Measurements from ENCODE around the gene JKAMP. TPM values are rescaled to one million over a fixed set of nuclear protein-coding genes. Genes with fewer than 3 reads are reported as not detected.

JKAMP gene
- total RNA-seq, 1 experiment from 2014 or later: 149 TPM

DNA sequence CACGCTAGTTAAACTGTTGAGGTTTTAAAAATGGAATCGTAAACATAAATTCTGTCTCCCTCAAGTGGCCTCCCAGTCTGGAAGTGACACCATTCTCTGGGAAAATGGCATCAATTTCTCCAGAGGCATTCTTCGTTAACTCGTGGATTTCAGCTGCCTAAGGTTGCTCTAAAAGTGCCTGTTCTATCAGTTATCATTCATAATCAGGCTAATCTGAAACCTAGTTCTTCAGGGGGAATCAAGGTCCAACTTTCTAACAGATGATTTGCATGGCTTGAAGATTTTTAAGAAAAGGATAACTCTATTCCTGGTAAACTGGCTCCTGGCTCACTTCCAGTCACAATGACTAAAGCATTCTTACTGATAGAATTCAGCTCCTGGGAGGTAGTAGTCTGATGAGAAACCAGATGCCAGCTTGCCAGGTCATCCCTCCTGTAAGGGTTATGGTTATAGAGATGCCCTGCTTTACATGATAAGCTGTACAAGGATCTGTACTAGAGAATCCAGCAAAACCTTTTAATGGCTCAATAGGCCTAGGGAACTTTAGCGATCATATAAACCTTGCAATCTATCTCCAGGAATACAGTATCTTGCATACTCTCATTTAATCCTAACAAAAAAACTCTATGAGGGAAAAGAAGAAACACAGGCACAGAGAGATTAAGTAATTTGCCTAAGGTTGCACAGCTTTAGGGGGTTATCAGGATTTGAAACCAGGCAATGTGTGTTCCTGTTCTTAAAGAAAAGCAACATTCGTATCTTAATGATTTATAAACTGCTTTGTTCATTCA lies 1.6 kb upstream of the JKAMP start:
- Histone ChIP-seq H4K20me1 (ENCODE audit: insufficient read depth, low read depth, low read length) (peaks cover 5% of the 10 kb centered on the region; the same call in 1 of the 2 replicates), H3K4me1 (ENCODE audit: low read length) (peaks cover 51% of the 10 kb centered on the region), H3K27me3 (ENCODE audit: low read length) (no peaks in the 10 kb centered on the region), H3K36me3 (ENCODE audit: insufficient read depth, low read length) (peaks cover 21% of the 10 kb centered on the region), H3K4me3 (ENCODE audit: low read length) (peak overlapping the region; percentile 80), H3K27ac (ENCODE audit: low read length) (peak overlapping the region; percentile 58), H3K9ac (ENCODE audit: low read length) (peak overlapping the region; percentile 95), H2AFZ (ENCODE audit: low read length) (no peak overlapping the region), H3K9me2 (replicated peaks; ENCODE audit: insufficient read depth, low read length) (no peaks in the 10 kb centered on the region), H3K4me2 (ENCODE audit: low read depth, low read length, poor library complexity, severe bottlenecking) (peak overlapping the region; percentile 88), H3K79me2 (ENCODE audit: low read length) (peaks cover 93% of the 10 kb centered on the region), H3K9me3 (ENCODE audit: low read length) (no peaks in the 10 kb centered on the region)
- peak; percentile 64 for DNase-seq

DNA sequence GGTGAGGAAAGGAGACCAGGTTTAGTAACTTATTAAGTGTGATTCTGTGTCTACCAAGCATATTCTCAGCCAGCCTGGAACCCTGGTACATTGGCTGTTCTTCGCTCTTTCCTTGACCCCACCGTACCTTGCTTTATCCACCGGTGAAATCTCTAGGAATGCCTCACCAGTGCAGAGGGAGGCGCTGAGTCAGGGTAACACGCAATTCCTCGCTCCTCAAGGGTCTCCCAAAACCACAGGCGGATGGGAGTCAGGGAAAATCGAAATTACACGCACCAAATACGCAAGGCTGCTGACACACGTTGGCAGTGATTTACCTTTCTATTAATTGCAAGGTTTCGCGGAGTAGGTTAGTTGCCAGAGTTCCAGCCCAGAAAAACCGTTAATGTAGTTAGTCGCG lies 954 bp upstream of the JKAMP start:
- Histone ChIP-seq H3K4me3 (ENCODE audit: low read length) (peak overlapping the region; percentile 80), H2AFZ (ENCODE audit: low read length) (no peak overlapping the region; the same call in 1 of the 2 replicates), H3K9ac (ENCODE audit: low read length) (peak overlapping the region; percentile 95), H4K20me1 (ENCODE audit: insufficient read depth, low read depth, low read length) (peaks cover 5% of the 10 kb centered on the region; the same call in 1 of the 2 replicates), H3K79me2 (ENCODE audit: low read length) (peaks cover 94% of the 10 kb centered on the region), H3K4me1 (ENCODE audit: low read length) (peaks cover 51% of the 10 kb centered on the region), H3K9me3 (ENCODE audit: low read length) (no peaks in the 10 kb centered on the region), H3K9me2 (replicated peaks; ENCODE audit: insufficient read depth, low read length) (no peaks in the 10 kb centered on the region), H3K4me2 (ENCODE audit: low read depth, low read length, poor library complexity, severe bottlenecking) (peak overlapping the region; percentile 88), H3K27me3 (ENCODE audit: low read length) (no peaks in the 10 kb centered on the region), H3K27ac (ENCODE audit: low read length) (peak overlapping the region; percentile 58), H3K36me3 (ENCODE audit: insufficient read depth, low read length) (peaks cover 23% of the 10 kb centered on the region)
- no peak for DNase-seq

DNA sequence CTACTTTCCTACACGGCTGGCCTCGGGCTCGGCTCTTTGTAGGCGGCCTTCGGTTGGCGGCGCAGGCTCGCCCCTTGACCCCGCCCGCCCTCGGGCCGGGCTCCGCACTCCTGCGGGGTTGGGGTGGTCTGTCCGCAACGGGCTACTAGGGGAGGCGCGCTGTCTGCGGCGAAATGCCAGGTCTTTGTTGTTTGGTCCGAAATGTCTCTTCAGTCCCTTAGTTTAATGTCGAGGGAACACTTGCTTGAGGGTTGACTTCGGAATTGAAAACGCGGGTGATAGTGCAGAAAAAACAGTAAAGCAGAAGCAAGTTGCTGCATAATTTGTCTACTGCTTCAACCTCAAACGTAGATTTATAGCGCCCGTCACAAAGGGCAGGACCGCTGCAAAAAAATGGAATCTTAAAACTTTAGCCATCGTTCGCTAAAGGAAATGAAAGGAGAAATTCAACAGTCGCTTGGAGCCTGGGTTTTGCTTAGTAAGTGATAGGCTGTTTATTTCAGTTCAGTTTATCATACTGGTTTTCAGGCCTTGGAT lies 390 bp downstream of the JKAMP start:
- H3K9me3 ChIP-seq (ENCODE audit: low read length): no peaks in the 10 kb centered on the region
- H3K79me2 ChIP-seq (ENCODE audit: low read length): peaks cover 96% of the 10 kb centered on the region
- no peaks in the 10 kb centered on the region for H3K9me2 ChIP-seq (replicated peaks; ENCODE audit: insufficient read depth, low read length)
- H2AFZ ChIP-seq (ENCODE audit: low read length): peak overlapping the region; percentile 83; the same call in 1 of the 2 replicates
- H3K9ac ChIP-seq (ENCODE audit: low read length): peak overlapping the region; percentile 95
- H3K27me3 ChIP-seq (ENCODE audit: low read length): no peaks in the 10 kb centered on the region
- H3K4me1 ChIP-seq (ENCODE audit: low read length): peaks cover 51% of the 10 kb centered on the region
- H3K27ac ChIP-seq (ENCODE audit: low read length): peak overlapping the region; percentile 76
- peaks cover 27% of the 10 kb centered on the region; the same call in 1 of the 2 replicates for H3K36me3 ChIP-seq (ENCODE audit: insufficient read depth, low read length)
- H4K20me1 ChIP-seq (ENCODE audit: insufficient read depth, low read depth, low read length): peaks cover 5% of the 10 kb centered on the region; the same call in 1 of the 2 replicates
- peak; percentile 84 for DNase-seq
- peak overlapping the region; percentile 88 for H3K4me2 ChIP-seq (ENCODE audit: low read depth, low read length, poor library complexity, severe bottlenecking)
- peak overlapping the region; percentile 80 for H3K4me3 ChIP-seq (ENCODE audit: low read length)

DNA sequence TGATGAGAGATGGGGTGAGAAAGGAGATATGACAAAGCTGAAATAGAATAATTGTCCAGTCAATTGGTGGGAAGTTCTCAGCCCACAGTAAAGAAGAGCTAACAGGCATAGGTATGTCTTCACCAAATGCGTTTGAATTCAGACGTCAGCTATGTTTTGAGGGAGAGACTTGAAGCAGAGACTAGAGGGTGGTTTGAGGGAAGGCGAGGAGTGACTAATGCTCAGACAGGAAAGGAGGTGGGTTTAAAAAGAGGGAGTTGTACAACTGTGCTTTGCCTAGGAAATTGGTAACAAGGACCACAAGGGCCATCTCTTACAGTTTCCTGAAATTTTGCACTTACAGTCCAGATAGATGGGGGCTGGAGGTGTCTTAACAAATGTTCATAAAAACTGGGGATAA lies 6.4 kb downstream of the JKAMP start:
- Histone ChIP-seq H2AFZ (ENCODE audit: low read length) (no peak overlapping the region), H3K9me3 (ENCODE audit: low read length) (no peaks in the 10 kb centered on the region), H4K20me1 (ENCODE audit: insufficient read depth, low read depth, low read length) (no peaks in the 10 kb centered on the region), H3K4me2 (ENCODE audit: low read depth, low read length, poor library complexity, severe bottlenecking) (no peak overlapping the region), H3K79me2 (ENCODE audit: low read length) (peaks cover 84% of the 10 kb centered on the region), H3K4me3 (ENCODE audit: low read length) (no peak overlapping the region), H3K27me3 (ENCODE audit: low read length) (no peaks in the 10 kb centered on the region), H3K36me3 (ENCODE audit: insufficient read depth, low read length) (peaks cover 78% of the 10 kb centered on the region), H3K9ac (ENCODE audit: low read length) (no peak overlapping the region), H3K4me1 (ENCODE audit: low read length) (peaks cover 10% of the 10 kb centered on the region), H3K27ac (ENCODE audit: low read length) (no peak overlapping the region), H3K9me2 (replicated peaks; ENCODE audit: insufficient read depth, low read length) (no peaks in the 10 kb centered on the region)
- no peak for DNase-seq

DNA sequence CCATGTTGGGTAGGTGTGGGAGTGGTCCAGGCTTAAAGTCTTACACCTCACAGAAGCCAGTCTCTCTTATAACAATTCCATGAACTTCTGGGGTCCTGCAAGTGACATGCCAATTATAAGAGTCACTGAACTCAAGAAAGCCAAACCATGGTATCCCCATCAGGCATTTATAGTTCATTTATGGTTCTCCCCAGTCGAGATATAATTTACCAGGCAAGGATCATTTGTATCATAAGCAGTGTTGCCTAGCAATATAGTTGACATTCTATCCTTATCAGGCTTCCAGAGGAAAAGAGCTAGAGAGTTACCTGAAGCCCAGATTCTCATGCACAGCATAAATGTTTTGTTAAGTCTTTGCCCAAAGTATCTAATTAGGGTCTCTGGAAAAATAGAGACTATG lies 8.1 kb downstream of the JKAMP start:
- Histone ChIP-seq H3K9me3 (ENCODE audit: low read length) (no peaks in the 10 kb centered on the region), H3K4me2 (ENCODE audit: low read depth, low read length, poor library complexity, severe bottlenecking) (no peak overlapping the region), H3K27ac (ENCODE audit: low read length) (no peak overlapping the region), H3K9ac (ENCODE audit: low read length) (no peak overlapping the region), H3K9me2 (replicated peaks; ENCODE audit: insufficient read depth, low read length) (no peaks in the 10 kb centered on the region), H3K79me2 (ENCODE audit: low read length) (peaks cover 76% of the 10 kb centered on the region), H3K4me1 (ENCODE audit: low read length) (no peaks in the 10 kb centered on the region; the same call in 1 of the 2 replicates), H3K4me3 (ENCODE audit: low read length) (no peak overlapping the region), H2AFZ (ENCODE audit: low read length) (no peak overlapping the region), H3K27me3 (ENCODE audit: low read length) (no peaks in the 10 kb centered on the region), H4K20me1 (ENCODE audit: insufficient read depth, low read depth, low read length) (no peaks in the 10 kb centered on the region), H3K36me3 (ENCODE audit: insufficient read depth, low read length) (peaks cover 82% of the 10 kb centered on the region)
- no peak for DNase-seq

DNA sequence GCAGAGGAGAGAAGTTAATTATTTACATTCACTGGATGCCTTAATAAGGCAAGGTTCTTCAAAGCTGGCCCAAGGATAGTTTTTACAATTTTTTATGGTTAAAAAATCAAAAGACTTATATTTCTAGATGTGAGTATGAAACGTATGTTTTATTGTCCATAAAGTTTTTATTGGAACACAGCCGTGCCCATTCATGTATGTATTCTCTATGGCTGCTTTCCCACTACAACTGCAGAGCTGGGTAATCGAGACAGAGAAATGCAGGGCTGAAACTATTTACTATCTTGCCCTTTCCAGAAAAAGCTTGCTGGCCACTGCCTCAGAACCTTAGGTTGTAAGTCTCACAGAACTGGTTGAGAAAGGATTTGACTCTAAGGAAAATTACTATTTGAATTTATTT lies 16.4 kb downstream of the JKAMP start:
- peaks cover 71% of the 10 kb centered on the region for H3K36me3 ChIP-seq (ENCODE audit: insufficient read depth, low read length)
- DNase-seq: no peak
- H3K27ac ChIP-seq (ENCODE audit: low read length): no peak overlapping the region
- H3K4me1 ChIP-seq (ENCODE audit: low read length): peaks cover 15% of the 10 kb centered on the region
- no peaks in the 10 kb centered on the region for H3K27me3 ChIP-seq (ENCODE audit: low read length)
- no peaks in the 10 kb centered on the region for H3K9me3 ChIP-seq (ENCODE audit: low read length)
- no peaks in the 10 kb centered on the region; the same call in 1 of the 2 replicates for H3K9me2 ChIP-seq (replicated peaks; ENCODE audit: insufficient read depth, low read length)
- H4K20me1 ChIP-seq (ENCODE audit: insufficient read depth, low read depth, low read length): peaks cover 3% of the 10 kb centered on the region; the same call in 1 of the 2 replicates
- no peak overlapping the region for H3K4me3 ChIP-seq (ENCODE audit: low read length)
- H3K4me2 ChIP-seq (ENCODE audit: low read depth, low read length, poor library complexity, severe bottlenecking): no peak overlapping the region
- H3K79me2 ChIP-seq (ENCODE audit: low read length): peaks cover 24% of the 10 kb centered on the region
- H3K9ac ChIP-seq (ENCODE audit: low read length): no peak overlapping the region
- no peak overlapping the region for H2AFZ ChIP-seq (ENCODE audit: low read length)

DNA sequence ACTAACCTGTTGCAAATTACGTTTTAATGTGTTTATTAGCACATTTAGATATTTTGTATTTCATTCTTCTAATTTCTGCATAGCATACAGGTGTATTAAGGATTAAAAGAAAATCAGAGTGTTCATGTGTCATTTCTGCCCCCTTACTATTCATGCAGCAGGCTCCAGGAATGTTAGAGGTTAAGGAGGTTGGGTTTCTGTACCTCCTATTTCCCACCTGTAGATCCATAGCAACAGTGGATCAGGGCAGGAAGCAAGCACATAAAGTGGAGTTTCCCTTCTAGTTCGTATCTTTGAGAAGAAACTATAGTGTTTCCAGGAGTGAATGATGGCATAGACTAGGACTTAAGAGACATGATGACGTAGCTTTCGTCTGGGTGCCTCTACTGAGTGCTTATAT lies 18.9 kb downstream of the JKAMP start:
- Histone ChIP-seq H3K4me1 (ENCODE audit: low read length) (peaks cover 15% of the 10 kb centered on the region), H3K27ac (ENCODE audit: low read length) (no peak overlapping the region), H3K4me3 (ENCODE audit: low read length) (no peak overlapping the region), H4K20me1 (ENCODE audit: insufficient read depth, low read depth, low read length) (peaks cover 4% of the 10 kb centered on the region; the same call in 1 of the 2 replicates), H3K4me2 (ENCODE audit: low read depth, low read length, poor library complexity, severe bottlenecking) (no peak overlapping the region), H3K27me3 (ENCODE audit: low read length) (no peaks in the 10 kb centered on the region), H3K36me3 (ENCODE audit: insufficient read depth, low read length) (peaks cover 54% of the 10 kb centered on the region), H3K9me3 (ENCODE audit: low read length) (no peaks in the 10 kb centered on the region), H3K9ac (ENCODE audit: low read length) (no peak overlapping the region), H3K9me2 (replicated peaks; ENCODE audit: insufficient read depth, low read length) (no peaks in the 10 kb centered on the region; the same call in 1 of the 2 replicates), H3K79me2 (ENCODE audit: low read length) (peaks cover 9% of the 10 kb centered on the region), H2AFZ (ENCODE audit: low read length) (no peak overlapping the region)
- DNase-seq: no peak

DNA sequence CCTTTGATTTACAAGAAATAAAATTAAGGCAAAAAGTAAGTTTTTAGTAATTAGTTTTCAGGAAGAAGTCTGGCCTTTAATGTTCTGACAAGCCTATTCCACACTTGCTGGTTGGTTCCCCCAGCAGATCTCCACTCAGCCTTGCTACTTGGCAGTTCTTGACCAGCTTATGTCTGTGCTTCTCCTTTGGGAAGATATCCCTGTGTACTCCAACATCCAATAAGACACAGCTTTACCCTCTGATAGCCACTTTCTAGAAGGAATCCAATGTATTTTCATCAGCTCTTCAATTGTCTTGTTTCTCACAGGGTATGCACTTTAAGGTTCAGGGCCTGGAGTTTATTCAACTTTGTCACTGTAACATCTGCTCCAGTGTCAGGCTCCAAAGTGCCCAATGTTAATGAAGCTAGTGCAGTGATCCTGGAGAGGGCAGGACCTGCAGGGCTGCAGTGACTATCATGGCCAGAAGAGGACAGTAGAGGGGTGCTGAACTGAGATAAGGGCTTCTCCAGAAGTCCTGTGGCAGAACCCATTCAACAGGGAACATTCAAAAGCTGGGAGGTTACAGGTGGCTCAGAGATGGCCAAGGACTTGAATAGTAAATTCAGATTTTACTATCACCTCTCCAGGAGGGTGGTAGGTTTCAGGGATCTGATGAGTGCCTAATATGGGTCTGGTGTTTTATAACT lies 22.9 kb downstream of the JKAMP start:
- Histone ChIP-seq H3K9me2 (replicated peaks; ENCODE audit: insufficient read depth, low read length) (no peaks in the 10 kb centered on the region), H3K27me3 (ENCODE audit: low read length) (no peaks in the 10 kb centered on the region), H3K36me3 (ENCODE audit: insufficient read depth, low read length) (peaks cover 21% of the 10 kb centered on the region), H3K4me3 (ENCODE audit: low read length) (no peak overlapping the region), H3K4me2 (ENCODE audit: low read depth, low read length, poor library complexity, severe bottlenecking) (no peak overlapping the region), H3K27ac (ENCODE audit: low read length) (no peak overlapping the region), H2AFZ (ENCODE audit: low read length) (no peak overlapping the region), H4K20me1 (ENCODE audit: insufficient read depth, low read depth, low read length) (peaks cover 4% of the 10 kb centered on the region; the same call in 1 of the 2 replicates), H3K9ac (ENCODE audit: low read length) (no peak overlapping the region), H3K9me3 (ENCODE audit: low read length) (no peaks in the 10 kb centered on the region), H3K79me2 (ENCODE audit: low read length) (no peaks in the 10 kb centered on the region), H3K4me1 (ENCODE audit: low read length) (peaks cover 7% of the 10 kb centered on the region; the same call in 1 of the 2 replicates)
- peak; percentile 91 for DNase-seq

Data from Karpas-422 (cell line).